Astrocyte of the cerebellum (primary cell): ENCODE results near the gene BANF1.
"Not testable (repeated sequence)": the region's sequence is repeated elsewhere in the genome, so short reads cannot be mapped to it uniquely, and the experiment has no call there.

Source experiments
- DNase-seq: peaks from one replicate; pipeline ENCODE4 v3.0.0-alpha.2; 2011; ENCODE audit warnings: low read depth
- H3K4me3 ChIP-seq: 2 replicates; pipeline ENCODE4 v1.5.1; 2011; ENCODE audit warnings: mild to moderate bottlenecking, low read depth, low read length, moderate library complexity
- CTCF ChIP-seq: IDR thresholded peaks from 2 replicates; pipeline ENCODE4 v1.5.1; 2012; ENCODE audit warnings: low read length, low read depth, moderate library complexity, mild to moderate bottlenecking; ENCODE audit errors: missing control alignments
- in situ Hi-C: cut with HindIII; loops from 2 replicates; pipeline ENCODE4 v1.10.0; 2017; ENCODE audit warnings: low sequenced_read_pairs

Gene BANF1

GRCh38 chr11:66008095-66008467 lies 5.8 kb downstream of the BANF1 start:
- in situ Hi-C loops: no loop called here
- no peak for TF ChIP-seq CTCF
- no peak overlapping the region for H3K4me3 ChIP-seq
- DNase-seq: no peak

GRCh38 chr11:66008468-66009101 lies 6.3 kb downstream of the BANF1 start:
- TF ChIP-seq CTCF: no peak
- in situ Hi-C loops: no loop called here
- no peak overlapping the region for H3K4me3 ChIP-seq
- no peak for DNase-seq

- in situ Hi-C loops, H3K4me3 ChIP-seq, DNase-seq: not testable (repeated sequence)
Observed at GRCh38 chr11:66010036-66010435, 7.7 kb downstream of the BANF1 start.

GRCh38 chr11:66011239-66011784 lies 9.0 kb downstream of the BANF1 start:
- DNase-seq: no peak
- in situ Hi-C loops: no loop called here
- TF ChIP-seq CTCF: no peak

GRCh38 chr11:66011785-66012303 lies 9.5 kb downstream of the BANF1 start, which contains the start of gene CST6:
Gene CST6, plus strand, starts transcription at chr11:66012008. Its CDS starts 37 bp downstream, at chr11:66012045.
- no peak within 1 kb of the TSS for H3K4me3 ChIP-seq
- no peak for TF ChIP-seq CTCF
- in situ Hi-C loops: no loop called here
- no peak for DNase-seq

More at GRCh38 chr11:66011239-66011784, 9.0 kb downstream of the BANF1 start:
- no peak overlapping the region for H3K4me3 ChIP-seq

- in situ Hi-C loops: no loop called here
- no peak for TF ChIP-seq CTCF
- DNase-seq: no peak
- no peak overlapping the region for H3K4me3 ChIP-seq
Observed at GRCh38 chr11:66012371-66012945, 10.2 kb downstream of the BANF1 start.

GRCh38 chr11:66012946-66013761 lies 10.9 kb downstream of the BANF1 start:
- no peak for DNase-seq
- no peak for TF ChIP-seq CTCF
- H3K4me3 ChIP-seq: no peak overlapping the region
- in situ Hi-C loops: no loop called here
